ENCODE results near the gene ELAVL2. TPM values are rescaled to one million over a fixed set of nuclear protein-coding genes. Genes with fewer than 3 reads are reported as not detected.

The ELAVL2 gene
- polyA plus RNA-seq, 2 of the 4 experiments (the other 2 are of a cell fraction) = 0.03 to 0.13 TPM

DNA sequence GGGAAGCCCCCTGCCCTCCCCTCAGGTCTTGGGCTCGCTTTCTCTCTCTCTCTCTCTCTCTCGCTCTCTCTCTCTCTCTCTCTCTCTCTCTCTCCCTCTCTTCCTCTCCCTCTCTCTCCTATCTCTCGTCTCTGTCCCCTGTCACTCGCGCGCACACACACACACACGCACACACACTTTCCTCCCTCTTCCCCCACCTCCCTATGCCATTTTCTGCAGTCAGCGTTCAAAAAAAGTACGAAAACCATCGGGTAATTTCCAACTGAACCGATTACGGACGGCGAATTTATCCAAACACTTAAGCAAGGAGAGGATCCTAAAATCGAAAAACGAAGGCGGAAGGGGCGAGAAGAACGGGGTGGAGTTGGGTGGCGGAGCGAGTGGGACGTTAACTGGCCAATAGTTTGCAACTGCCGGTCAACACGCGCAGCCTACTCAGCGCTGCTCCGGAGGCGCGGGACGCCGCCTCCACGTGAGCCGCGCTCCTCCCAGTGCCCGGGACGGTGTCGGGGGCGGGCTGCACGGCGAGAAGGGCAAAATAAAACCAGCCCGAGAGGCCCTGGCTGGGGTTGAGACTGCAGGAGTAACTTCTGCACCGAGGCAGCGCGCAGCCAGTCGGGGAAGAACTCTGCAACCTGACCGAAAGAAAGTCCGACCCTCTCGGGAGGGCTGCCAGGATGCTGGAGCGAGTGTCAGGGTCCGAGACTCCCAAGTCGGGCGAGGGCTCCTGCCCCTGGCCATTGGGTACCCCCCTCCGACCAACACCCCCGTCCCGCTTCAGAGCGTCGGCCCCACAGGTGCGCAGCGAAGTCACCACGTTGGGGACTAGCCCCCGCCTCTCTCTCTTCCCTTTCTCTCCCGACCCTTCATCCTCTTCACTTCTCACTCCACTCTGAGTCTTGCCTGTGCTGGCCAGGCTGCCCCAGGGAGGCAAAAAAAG is 24.9 kb upstream of the ELAVL2 start:
- DNase-seq (ENCODE audit: low read depth in 1 of 2, low spot score in 1 of 2) (peak; percentile 2 to 12), FAIRE-seq (no peak), ATAC-seq (peak; percentile 74 to 89; a peak in 5 of 6 replicates)
- no peaks in the 10 kb centered on the region for H3K9me3 ChIP-seq
- H3K4me3 ChIP-seq = peak overlapping the region; percentile 43
- peak overlapping the region; percentile 89 for H3K4me2 ChIP-seq
- TF ChIP-seq, protein P1, sequence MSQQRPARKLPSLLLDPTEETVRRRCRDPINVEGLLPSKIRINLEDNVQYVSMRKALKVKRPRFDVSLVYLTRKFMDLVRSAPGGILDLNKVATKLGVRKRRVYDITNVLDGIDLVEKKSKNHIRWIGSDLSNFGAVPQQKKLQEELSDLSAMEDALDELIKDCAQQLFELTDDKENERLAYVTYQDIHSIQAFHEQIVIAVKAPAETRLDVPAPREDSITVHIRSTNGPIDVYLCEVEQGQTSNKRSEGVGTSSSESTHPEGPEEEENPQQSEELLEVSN (IDR thresholded peaks at IDR 0.05; ENCODE audit: borderline replicate concordance, low read depth) = peak; percentile 33; the same call in 1 of the 2 replicates
- TF ChIP-seq, protein P2, sequence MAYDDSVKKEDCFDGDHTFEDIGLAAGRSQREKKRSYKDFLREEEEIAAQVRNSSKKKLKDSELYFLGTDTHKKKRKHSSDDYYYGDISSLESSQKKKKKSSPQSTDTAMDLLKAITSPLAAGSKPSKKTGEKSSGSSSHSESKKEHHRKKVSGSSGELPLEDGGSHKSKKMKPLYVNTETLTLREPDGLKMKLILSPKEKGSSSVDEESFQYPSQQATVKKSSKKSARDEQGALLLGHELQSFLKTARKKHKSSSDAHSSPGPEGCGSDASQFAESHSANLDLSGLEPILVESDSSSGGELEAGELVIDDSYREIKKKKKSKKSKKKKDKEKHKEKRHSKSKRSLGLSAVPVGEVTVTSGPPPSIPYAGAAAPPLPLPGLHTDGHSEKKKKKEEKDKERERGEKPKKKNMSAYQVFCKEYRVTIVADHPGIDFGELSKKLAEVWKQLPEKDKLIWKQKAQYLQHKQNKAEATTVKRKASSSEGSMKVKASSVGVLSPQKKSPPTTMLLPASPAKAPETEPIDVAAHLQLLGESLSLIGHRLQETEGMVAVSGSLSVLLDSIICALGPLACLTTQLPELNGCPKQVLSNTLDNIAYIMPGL (CRISPR knock-in tag; IDR thresholded peaks at IDR 0.05; ENCODE audit: borderline replicate concordance) = no peak
- CTCF ChIA-PET = no interaction called here
- peaks cover 6% of the 10 kb centered on the region; the same call in 1 of the 3 replicates for H3K4me1 ChIP-seq
- H3K27ac ChIP-seq = no peak overlapping the region
- POLR2A ChIA-PET = no interaction called here
- WGBS (ENCODE audit: missing lambda C conversion rate) = 3% methylated on average over 41 of the region's 62 CpGs

DNA sequence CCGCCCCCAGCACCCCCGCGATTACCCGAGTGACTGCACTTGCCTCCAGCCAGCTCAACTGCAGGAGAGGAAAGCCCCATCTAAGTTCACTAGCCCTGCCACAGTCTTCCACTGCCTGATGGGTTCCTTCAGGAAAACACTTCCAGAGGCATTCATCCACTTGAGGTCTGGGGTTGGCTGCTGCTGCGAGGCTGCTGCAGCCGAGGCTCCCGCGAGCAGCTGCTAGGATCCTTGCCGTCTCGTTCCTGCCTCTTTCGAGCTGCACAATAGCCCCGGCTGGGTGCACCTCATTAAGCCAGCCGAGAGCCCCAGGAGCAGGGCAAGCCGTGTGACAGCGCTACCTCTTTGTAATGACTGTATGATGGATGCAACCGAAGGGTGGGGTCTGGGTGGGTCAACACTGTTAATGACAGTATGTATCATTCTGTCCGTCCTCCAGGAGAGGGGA is 24.2 kb upstream of the ELAVL2 start:
- H3K27ac ChIP-seq = no peak overlapping the region
- DNase-seq (ENCODE audit: low read depth in 1 of 2, low spot score in 1 of 2) (no peak), ATAC-seq (peak; percentile 54 to 69; a peak in 5 of 6 replicates), FAIRE-seq (no peak)
- POLR2A ChIA-PET = no interaction called here
- 15% methylated on average over 17 of the region's 17 CpGs for WGBS (ENCODE audit: missing lambda C conversion rate)
- TF ChIP-seq CBX2 (IDR thresholded peaks at IDR 0.05; ENCODE audit: borderline replicate concordance, low read depth) = no peak
- TF ChIP-seq MAZ (IDR thresholded peaks at IDR 0.05; ENCODE audit: borderline replicate concordance, low read depth, low read length) = no peak
- no peak for TF ChIP-seq JUNB (IDR thresholded peaks at IDR 0.05)
- TF ChIP-seq EHF (CRISPR knock-in tag; IDR thresholded peaks at IDR 0.05) = no peak
- TF ChIP-seq RAD21 (conservative IDR thresholded peaks at IDR 0.05 in 1 of 2, IDR thresholded peaks at IDR 0.05 in 1 of 2) = no peak
- TF ChIP-seq RNF2 (IDR thresholded peaks at IDR 0.05; ENCODE audit: borderline replicate concordance, low read depth) = no peak
- no peak for TF ChIP-seq TFCP2L1 (CRISPR knock-in tag; IDR thresholded peaks at IDR 0.05)
- H3K9me3 ChIP-seq = no peaks in the 10 kb centered on the region
- H3K4me3 ChIP-seq = peak overlapping the region; percentile 43; the same call in 2 of the 3 replicates
- peak overlapping the region; percentile 89 for H3K4me2 ChIP-seq
- H3K4me1 ChIP-seq = peaks cover 6% of the 10 kb centered on the region; the same call in 1 of the 3 replicates
- CTCF ChIA-PET = no interaction called here

DNA sequence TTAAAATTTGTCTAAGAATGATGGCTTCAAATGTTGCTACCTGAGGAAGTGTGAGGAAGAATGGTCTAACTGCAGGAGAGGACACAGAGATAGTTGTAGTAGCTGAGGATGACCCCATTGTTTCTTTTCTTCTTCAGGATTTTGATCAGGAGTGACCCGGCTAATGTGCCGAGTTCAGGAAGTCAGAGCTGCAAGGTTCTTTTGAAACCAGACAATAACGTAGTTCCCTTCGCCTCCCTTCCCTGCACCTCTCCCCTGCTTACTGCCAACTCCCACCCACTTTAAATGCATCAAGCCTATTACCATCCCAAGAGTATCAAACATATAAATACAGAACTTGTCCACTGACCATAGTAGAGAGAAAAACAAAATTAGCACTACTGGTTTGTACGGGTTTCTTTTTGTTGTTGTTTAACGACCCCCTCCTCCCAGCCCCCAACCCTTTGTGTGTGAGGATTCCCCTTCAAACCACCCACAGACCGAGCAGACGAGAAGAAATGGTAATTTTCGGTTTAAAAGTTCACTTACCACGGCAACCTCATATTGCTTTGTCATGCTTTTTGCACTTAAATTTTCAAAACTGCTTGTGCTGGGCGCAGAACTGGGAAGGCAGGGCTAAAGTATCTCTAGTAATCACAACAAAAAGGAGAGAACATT is 23.5 kb upstream of the ELAVL2 start:
- DNase-seq (ENCODE audit: low read depth in 1 of 2, low spot score in 1 of 2) (no peak), ATAC-seq (no peak), FAIRE-seq (no peak)
- no peak overlapping the region for H3K27ac ChIP-seq
- 25% methylated on average over 11 of the region's 11 CpGs for WGBS (ENCODE audit: missing lambda C conversion rate)
- no peak overlapping the region for H3K4me3 ChIP-seq
- no peak for TF ChIP-seq BHLHE40 (IDR thresholded peaks at IDR 0.05; ENCODE audit: low read depth, low read length)
- no peak for TF ChIP-seq ZC3H11A (IDR thresholded peaks at IDR 0.05)
- TF ChIP-seq HEYL (CRISPR knock-in tag; IDR thresholded peaks at IDR 0.05) = no peak
- no peak for TF ChIP-seq ZNF302 (CRISPR knock-in tag; IDR thresholded peaks at IDR 0.05)
- no peak for TF ChIP-seq EP300 (IDR thresholded peaks at IDR 0.05)
- TF ChIP-seq ESRRA (IDR thresholded peaks at IDR 0.05; ENCODE audit: borderline replicate concordance, low read length) = no peak
- peak overlapping the region; percentile 89; the same call in 2 of the 3 replicates for H3K4me2 ChIP-seq
- POLR2A ChIA-PET = no interaction called here
- H3K9me3 ChIP-seq = no peaks in the 10 kb centered on the region
- peaks cover 6% of the 10 kb centered on the region; the same call in 1 of the 3 replicates for H3K4me1 ChIP-seq
- CTCF ChIA-PET = no interaction called here
